Measurements from ENCODE around the gene ATAD3B. TPM values are rescaled to one million over a fixed set of nuclear protein-coding genes. Genes with fewer than 3 reads are reported as not detected.
"Not testable (repeated sequence)": the region's sequence is repeated elsewhere in the genome, so short reads cannot be mapped to it uniquely, and the experiment has no call there.

Gene ATAD3B
- polyA plus RNA-seq, 1 donor (not counting 4 experiments of a cell fraction or from before 2014, with no cell fraction given): 20.6 TPM

GRCh38 chr1:1477206-1477605, 5.6 kb downstream of the ATAD3B start:
- H3K79me2 ChIP-seq (ENCODE audit: control insufficient read depth, insufficient read depth, low read length): peaks cover 68% of the 10 kb centered on the region
- H4K20me1 ChIP-seq (ENCODE audit: control insufficient read depth, extremely low read depth, insufficient read depth, low read length): peaks cover 5% of the 10 kb centered on the region
- H3K4me1 ChIP-seq (ENCODE audit: control insufficient read depth, extremely low read depth, insufficient read depth, low read length): peaks cover 3% of the 10 kb centered on the region
- H3K27me3 ChIP-seq (ENCODE audit: control insufficient read depth, extremely low read depth, insufficient read depth, low read length): no peaks in the 10 kb centered on the region
- no peak overlapping the region for H3K4me3 ChIP-seq (ENCODE audit: control insufficient read depth in 2 of 3, extremely low read depth in 1 of 3, insufficient read depth in 2 of 3, low read depth in 1 of 3, low read length in 3 of 3)
- H3K9ac ChIP-seq (ENCODE audit: control insufficient read depth, extremely low read depth, insufficient read depth, low read length): no peak overlapping the region
- no peak overlapping the region for H3K27ac ChIP-seq (ENCODE audit: control insufficient read depth, insufficient read depth, low read length)
- no peak for FAIRE-seq
- no peak overlapping the region for H2AFZ ChIP-seq (ENCODE audit: control insufficient read depth, low read length)
- TF ChIP-seq CTCF (optimal IDR thresholded peaks at IDR 0.05 in 1 of 3, IDR thresholded peaks at IDR 0.05 in 1 of 3, conservative IDR thresholded peaks at IDR 0.05 in 1 of 3; ENCODE audit: extremely low read depth in 1 of 3, insufficient read depth in 2 of 3, low read length in 3 of 3) (no peak), EZH2 (IDR thresholded peaks at IDR 0.05; ENCODE audit: low read length) (no peak)
- dilution Hi-C loops (cut with MboI; ENCODE audit: extremely low pct_ligation_motif_present, low sequenced_read_pairs): no loop called here
- no peaks in the 10 kb centered on the region for H3K9me1 ChIP-seq (ENCODE audit: control insufficient read depth, extremely low read depth, insufficient read depth, low read length)
- DNase-seq (ENCODE audit: low read depth, low spot score): no peak
- H3K4me2 ChIP-seq (ENCODE audit: control insufficient read depth, extremely low read depth, insufficient read depth, low read depth, low read length): no peak overlapping the region
- no peaks in the 10 kb centered on the region for H3K9me3 ChIP-seq (ENCODE audit: control insufficient read depth, low read depth, low read length)
- peaks cover 9 to 17% of the 10 kb centered on the region in 2 experiments for H3K36me3 ChIP-seq (ENCODE audit: control insufficient read depth in 2 of 2, extremely low read depth in 1 of 2, insufficient read depth in 2 of 2, low read length in 2 of 2)

GRCh38 chr1:1479547-1480487, 8.3 kb downstream of the ATAD3B start:
- no peak overlapping the region for H2AFZ ChIP-seq (ENCODE audit: control insufficient read depth, low read length)
- H3K36me3 ChIP-seq (ENCODE audit: control insufficient read depth in 2 of 2, extremely low read depth in 1 of 2, insufficient read depth in 2 of 2, low read length in 2 of 2): peaks cover 9 to 30% of the 10 kb centered on the region in 2 experiments
- no peak overlapping the region for H3K27ac ChIP-seq (ENCODE audit: control insufficient read depth, insufficient read depth, low read length)
- no peaks in the 10 kb centered on the region for H3K27me3 ChIP-seq (ENCODE audit: control insufficient read depth, extremely low read depth, insufficient read depth, low read length)
- no peak for TF ChIP-seq CTCF (optimal IDR thresholded peaks at IDR 0.05 in 1 of 3, IDR thresholded peaks at IDR 0.05 in 1 of 3, conservative IDR thresholded peaks at IDR 0.05 in 1 of 3; ENCODE audit: extremely low read depth in 1 of 3, insufficient read depth in 2 of 3, low read length in 3 of 3)
- no peak for TF ChIP-seq EZH2 (IDR thresholded peaks at IDR 0.05; ENCODE audit: low read length)
- H3K9ac ChIP-seq (ENCODE audit: control insufficient read depth, extremely low read depth, insufficient read depth, low read length): no peak overlapping the region
- no peak overlapping the region for H3K4me2 ChIP-seq (ENCODE audit: control insufficient read depth, extremely low read depth, insufficient read depth, low read depth, low read length)
- no peak overlapping the region for H3K4me3 ChIP-seq (ENCODE audit: control insufficient read depth in 2 of 3, extremely low read depth in 1 of 3, insufficient read depth in 2 of 3, low read depth in 1 of 3, low read length in 3 of 3)
- DNase-seq (ENCODE audit: low read depth, low spot score): no peak
- H3K4me1 ChIP-seq (ENCODE audit: control insufficient read depth, extremely low read depth, insufficient read depth, low read length): no peaks in the 10 kb centered on the region
- peaks cover 2% of the 10 kb centered on the region for H4K20me1 ChIP-seq (ENCODE audit: control insufficient read depth, extremely low read depth, insufficient read depth, low read length)
- no peaks in the 10 kb centered on the region for H3K9me3 ChIP-seq (ENCODE audit: control insufficient read depth, low read depth, low read length)
- dilution Hi-C loops (cut with MboI; ENCODE audit: extremely low pct_ligation_motif_present, low sequenced_read_pairs): no loop called here
- H3K79me2 ChIP-seq (ENCODE audit: control insufficient read depth, insufficient read depth, low read length): peaks cover 50% of the 10 kb centered on the region
- H3K9me1 ChIP-seq (ENCODE audit: control insufficient read depth, extremely low read depth, insufficient read depth, low read length): no peaks in the 10 kb centered on the region
- no peak for FAIRE-seq

- H3K4me3 ChIP-seq (ENCODE audit: control insufficient read depth in 2 of 3, extremely low read depth in 1 of 3, insufficient read depth in 2 of 3, low read depth in 1 of 3, low read length in 3 of 3); H3K9me3 ChIP-seq (ENCODE audit: control insufficient read depth, low read depth, low read length); H3K27me3 ChIP-seq (ENCODE audit: control insufficient read depth, extremely low read depth, insufficient read depth, low read length); H3K4me2 ChIP-seq (ENCODE audit: control insufficient read depth, extremely low read depth, insufficient read depth, low read depth, low read length); H3K27ac ChIP-seq (ENCODE audit: control insufficient read depth, insufficient read depth, low read length); H3K9me1 ChIP-seq (ENCODE audit: control insufficient read depth, extremely low read depth, insufficient read depth, low read length); dilution Hi-C loops (cut with MboI; ENCODE audit: extremely low pct_ligation_motif_present, low sequenced_read_pairs); H2AFZ ChIP-seq (ENCODE audit: control insufficient read depth, low read length); H3K4me1 ChIP-seq (ENCODE audit: control insufficient read depth, extremely low read depth, insufficient read depth, low read length); FAIRE-seq; H3K9ac ChIP-seq (ENCODE audit: control insufficient read depth, extremely low read depth, insufficient read depth, low read length); DNase-seq (ENCODE audit: low read depth, low spot score); H4K20me1 ChIP-seq (ENCODE audit: control insufficient read depth, extremely low read depth, insufficient read depth, low read length): not testable (repeated sequence)
- Histone ChIP-seq H3K36me3 (ENCODE audit: control insufficient read depth in 2 of 2, extremely low read depth in 1 of 2, insufficient read depth in 2 of 2, low read length in 2 of 2) (peaks cover 9 to 30% of the 10 kb centered on the region in 2 experiments), H3K79me2 (ENCODE audit: control insufficient read depth, insufficient read depth, low read length) (peaks cover 45% of the 10 kb centered on the region)
These were observed 8.9 kb downstream of the ATAD3B start for GRCh38 chr1:1480488-1480867.
